ACHN (cell line): ENCODE results near the gene BNIPL.

Experiments
- DNase-seq: peaks from one replicate; pipeline ENCODE4 v3.0.0-alpha.2; 2015
- in situ Hi-C: cut with HindIII; loops from 2 replicates; pipeline ENCODE4 v1.10.0; 2017; ENCODE audit warnings: low sequenced_read_pairs, low pct_ligation_motif_present, low pct_unique_long_range_greater_than_20kb

Gene BNIPL

GRCh38 chr1:151036356-151036755, at the start of gene BNIPL:
BNIPL (plus strand) TSS chr1:151036586; CDS start chr1:151036726, 140 bp downstream.
- no peak for DNase-seq

GRCh38 chr1:150987924-150988323, 48.5 kb upstream of the BNIPL start:
- DNase-seq, result no peak
- in situ Hi-C loops, result no loop called here

More at GRCh38 chr1:151036356-151036755, at the start of gene BNIPL:
- in situ Hi-C loops, result no loop called here

- in situ Hi-C loops, result no loop called here
- no peak for DNase-seq
Measured at GRCh38 chr1:150992626-150993025, 43.8 kb upstream of the BNIPL start.

GRCh38 chr1:150994248-150994647, 42.1 kb upstream of the BNIPL start:
- no peak for DNase-seq
- in situ Hi-C loops, result no loop called here

GRCh38 chr1:150995460-150995859, 40.9 kb upstream of the BNIPL start:
- DNase-seq, result no peak
- in situ Hi-C loops, result no loop called here

- no peak for DNase-seq
- in situ Hi-C loops, result no loop called here
Measured at GRCh38 chr1:150995896-150996295, 40.5 kb upstream of the BNIPL start.

GRCh38 chr1:150997126-150997872, 39.1 kb upstream of the BNIPL start:
- in situ Hi-C loops, result no loop called here
- no peak for DNase-seq

GRCh38 chr1:150997949-150998348, 38.4 kb upstream of the BNIPL start:
- no peak for DNase-seq
- in situ Hi-C loops, result no loop called here

GRCh38 chr1:150999051-150999674, 37.2 kb upstream of the BNIPL start:
- in situ Hi-C loops, result no loop called here
- peak; percentile 33 for DNase-seq

- in situ Hi-C loops, result no loop called here
- DNase-seq, result no peak
Measured at GRCh38 chr1:150999926-151000325, 36.5 kb upstream of the BNIPL start.

GRCh38 chr1:151000408-151000807, 36.0 kb upstream of the BNIPL start:
- in situ Hi-C loops, result no loop called here
- DNase-seq, result no peak

GRCh38 chr1:151001602-151002001, 34.8 kb upstream of the BNIPL start:
- no peak for DNase-seq
- in situ Hi-C loops, result no loop called here

- DNase-seq, result no peak
- in situ Hi-C loops, result no loop called here
Measured at GRCh38 chr1:151002051-151002450, 34.3 kb upstream of the BNIPL start.

- in situ Hi-C loops, result no loop called here
- no peak for DNase-seq
Measured at GRCh38 chr1:151002611-151003010, 33.8 kb upstream of the BNIPL start.

GRCh38 chr1:151003180-151003579, 33.2 kb upstream of the BNIPL start:
- in situ Hi-C loops, result no loop called here

GRCh38 chr1:151005729-151006319, 30.6 kb upstream of the BNIPL start:
- in situ Hi-C loops, result no loop called here
- DNase-seq, result no peak

More at GRCh38 chr1:151003180-151003579, 33.2 kb upstream of the BNIPL start:
- DNase-seq, result no peak

- DNase-seq, result peak; percentile 92
- in situ Hi-C loops, result no loop called here
Measured at GRCh38 chr1:151006327-151007052, 29.9 kb upstream of the BNIPL start, which contains the start of gene MINDY1. MINDY1 (minus strand) TSS chr1:151006902; CDS start chr1:151002617, 4,285 bp downstream.

- no peak for DNase-seq
- in situ Hi-C loops, result no loop called here
Measured at GRCh38 chr1:151007853-151008243, 28.5 kb upstream of the BNIPL start.
